GM12865 (cell line): ENCODE data around the gene CEP70.
A peak's percentile ranks its signal among the peaks of the same experiment; 100 is the strongest.
"Not testable (repeated sequence)": the region's sequence is repeated elsewhere in the genome, so short reads cannot be mapped to it uniquely, and the experiment has no call there.

Experiments used
- DNase-seq: peaks from one replicate; pipeline ENCODE4 v3.0.0; 2010; ENCODE audit warnings: low read depth
- H3K4me3 ChIP-seq: 2 replicates; pipeline ENCODE4 v1.5.1; 2011; ENCODE audit warnings: mild to moderate bottlenecking, low read depth, low read length, control low read depth
- CTCF ChIP-seq: IDR thresholded peaks from 2 replicates; pipeline ENCODE4 v1.5.1; 2011; ENCODE audit warnings: low read length, control low read depth, low read depth, inconsistent platforms; ENCODE audit not compliant: insufficient read depth; ENCODE audit errors: missing control alignments

The CEP70 gene

GRCh38 chr3:138625707-138626365, 31.8 kb upstream of the CEP70 start:
- H3K4me3 ChIP-seq = no peak overlapping the region
- DNase-seq = no peak
- no peak for TF ChIP-seq CTCF

GRCh38 chr3:138624518-138624917, 30.5 kb upstream of the CEP70 start:
- DNase-seq = no peak
- no peak overlapping the region for H3K4me3 ChIP-seq
- no peak for TF ChIP-seq CTCF

- no peak for DNase-seq
- no peak overlapping the region for H3K4me3 ChIP-seq
- TF ChIP-seq CTCF = no peak
Observed at GRCh38 chr3:138620431-138620830, 26.4 kb upstream of the CEP70 start.

GRCh38 chr3:138615462-138615861, 21.4 kb upstream of the CEP70 start:
- no peak overlapping the region for H3K4me3 ChIP-seq
- no peak for DNase-seq
- TF ChIP-seq CTCF = no peak

- no peak for TF ChIP-seq CTCF
- no peak overlapping the region for H3K4me3 ChIP-seq
- DNase-seq = no peak
Observed at GRCh38 chr3:138609898-138610266, 15.8 kb upstream of the CEP70 start.

- no peak for TF ChIP-seq CTCF
- H3K4me3 ChIP-seq = peak within 1 kb of the TSS; percentile 65
- DNase-seq = peak; percentile 77
Observed at GRCh38 chr3:138608322-138609135, 14.5 kb upstream of the CEP70 start, which contains the start of gene FAIM. Gene FAIM (plus strand): TSS chr3:138608771. CDS start chr3:138619727, 10,956 bp downstream.

GRCh38 chr3:138604106-138604595, 10.1 kb upstream of the CEP70 start:
- DNase-seq, H3K4me3 ChIP-seq: not testable (repeated sequence)

- not testable (repeated sequence) for H3K4me3 ChIP-seq, DNase-seq
Observed at GRCh38 chr3:138601661-138602060, 7.6 kb upstream of the CEP70 start.
